ENCODE measurements around the gene IL17REL.

Gene IL17REL

DNA sequence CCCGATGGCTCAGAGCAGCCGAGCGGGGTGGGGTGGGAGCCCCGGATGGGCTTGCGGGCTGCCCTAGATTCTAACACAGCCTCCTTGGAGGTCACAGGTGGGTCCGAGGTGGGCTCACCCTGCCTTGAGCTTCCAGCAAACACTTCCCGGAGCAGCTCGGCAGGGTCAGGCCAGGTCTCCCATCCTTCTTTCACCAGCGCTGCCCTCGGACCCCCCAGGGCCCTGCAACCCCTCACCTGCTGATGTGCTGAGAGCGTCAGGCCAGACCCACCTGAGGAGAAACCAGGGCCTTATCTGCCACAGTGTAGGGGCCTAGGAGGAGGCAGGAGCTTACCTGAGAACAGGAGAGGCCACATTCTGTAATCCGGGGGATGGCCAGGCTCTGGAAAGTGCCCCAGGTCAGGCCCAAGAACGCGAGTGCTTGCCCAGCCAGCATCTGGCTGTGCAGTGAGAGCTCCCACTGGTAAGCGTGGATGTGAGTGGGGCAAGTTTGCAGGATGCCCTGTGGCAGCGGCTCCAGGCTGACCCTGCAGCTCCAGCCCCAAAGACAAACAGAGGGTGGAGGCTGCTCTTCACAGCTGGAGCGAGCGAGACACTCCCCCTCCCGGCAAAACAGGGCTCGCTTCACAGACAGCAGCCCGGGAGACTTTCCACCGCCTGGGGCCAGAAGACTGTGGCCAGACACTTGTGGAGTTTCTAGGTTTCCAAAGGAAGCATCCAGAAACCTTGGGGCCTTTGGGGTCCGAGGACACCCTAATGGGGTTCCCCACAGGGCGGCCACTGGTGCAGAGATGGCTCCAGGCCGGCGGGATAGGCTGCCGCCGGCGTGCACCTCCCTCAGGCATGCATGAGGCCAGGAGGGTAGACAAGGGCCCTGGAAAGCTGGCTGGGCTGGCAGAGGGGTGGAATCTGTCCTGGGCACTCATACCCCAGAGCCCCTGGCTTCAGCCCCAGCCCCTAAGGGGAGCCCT lies at the start of gene IL17REL:
Gene IL17REL, minus strand, starts transcription at position 555 of the 971 bp plus-strand sequence. Its CDS starts 119 bp downstream, at position 436.
- no peak for DNase-seq

DNA sequence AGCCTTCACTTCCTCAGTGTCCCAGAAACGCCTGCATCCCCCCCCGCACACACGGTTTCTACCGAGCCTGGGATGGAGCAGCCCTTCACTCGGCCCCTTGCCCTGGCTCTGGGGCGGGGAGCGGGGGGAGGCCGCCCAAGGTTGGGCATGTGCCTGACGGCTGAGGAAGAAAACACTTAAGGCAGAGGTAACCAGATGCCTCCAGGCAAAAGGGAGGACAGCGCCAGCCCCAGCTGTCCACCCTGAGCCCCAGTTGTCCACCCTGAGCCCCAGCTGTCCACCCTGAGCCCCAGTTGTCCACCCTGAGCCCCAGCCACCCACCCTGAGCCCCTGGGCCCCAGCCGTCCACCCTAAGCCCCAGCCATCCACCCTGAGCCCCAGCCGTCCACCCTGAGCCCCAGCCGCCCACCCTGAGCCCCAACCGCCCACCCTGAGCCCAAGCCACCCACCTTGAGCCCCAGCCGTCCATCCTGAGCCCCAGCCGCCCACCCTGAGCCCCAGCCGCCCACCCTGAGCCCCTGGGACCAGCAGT lies 49.3 kb upstream of the IL17REL start:
- no peak for DNase-seq

DNA sequence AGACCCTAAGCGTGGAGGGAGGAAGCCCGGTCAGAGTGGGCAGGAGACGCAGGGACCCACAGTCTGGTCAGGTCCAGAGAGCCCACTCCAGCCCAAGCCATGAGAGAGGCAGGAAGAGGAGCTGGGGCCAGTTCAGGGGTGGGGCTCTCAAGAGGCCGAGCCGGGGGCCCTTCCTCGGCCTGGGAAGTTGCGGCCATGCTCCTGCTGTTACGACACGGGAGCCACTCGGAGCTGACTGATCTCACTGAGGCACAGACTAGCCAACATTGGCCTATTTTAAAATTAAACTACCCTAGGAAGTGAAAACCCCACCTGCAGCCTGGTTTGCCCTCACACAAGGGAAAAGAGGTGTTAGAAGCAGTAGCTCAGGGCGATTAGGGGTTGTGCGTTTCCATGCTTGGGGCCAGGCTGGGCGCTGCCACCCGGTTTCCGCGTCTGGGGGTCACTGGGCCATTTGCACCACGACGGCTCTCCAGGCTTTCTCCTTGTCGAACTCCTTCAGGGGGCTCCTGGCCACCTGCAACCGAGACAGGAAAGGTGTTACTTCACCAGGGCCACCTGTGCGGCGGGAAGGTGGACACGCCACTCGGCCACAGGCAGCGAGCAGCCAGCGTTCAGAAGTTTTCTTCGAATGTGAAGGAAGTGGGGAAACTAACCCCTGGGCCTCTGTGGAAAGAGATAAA lies 48.7 kb upstream of the IL17REL start:
- no peak for DNase-seq

DNA sequence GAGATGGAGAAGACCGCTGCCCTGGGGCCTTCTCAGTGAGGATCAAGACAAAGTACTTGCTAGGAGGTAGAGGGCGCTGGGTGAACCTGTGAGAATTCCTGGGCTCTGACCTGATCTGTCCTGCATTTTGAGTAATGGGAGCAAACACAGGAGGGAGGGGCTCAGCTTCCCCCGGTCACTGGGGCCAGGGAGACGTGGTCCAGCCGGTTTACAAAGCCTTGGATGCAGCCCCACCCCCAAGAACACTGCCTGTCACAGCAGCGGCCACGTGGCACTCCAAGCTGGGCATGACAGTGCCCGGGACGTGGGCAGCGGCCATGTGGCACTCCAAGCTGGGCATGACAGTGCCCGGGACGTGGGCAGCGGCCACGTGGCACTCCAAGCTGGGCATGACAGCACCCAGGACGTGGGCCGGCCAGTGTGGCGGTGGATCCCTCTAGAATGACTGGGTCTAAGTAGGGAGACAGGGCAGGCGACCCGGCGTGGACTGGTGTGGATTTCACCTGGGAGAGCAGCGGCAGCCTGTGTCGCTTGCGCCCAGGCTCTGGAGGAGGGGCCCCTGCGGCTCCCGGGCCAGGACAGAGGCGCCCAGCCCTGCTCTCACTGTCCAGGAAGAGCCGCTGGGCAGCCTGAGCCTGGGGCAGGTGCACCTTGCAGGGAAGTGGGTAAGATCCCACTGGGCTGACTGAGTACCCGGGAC lies 48.0 kb upstream of the IL17REL start:
- DNase-seq, result no peak

DNA sequence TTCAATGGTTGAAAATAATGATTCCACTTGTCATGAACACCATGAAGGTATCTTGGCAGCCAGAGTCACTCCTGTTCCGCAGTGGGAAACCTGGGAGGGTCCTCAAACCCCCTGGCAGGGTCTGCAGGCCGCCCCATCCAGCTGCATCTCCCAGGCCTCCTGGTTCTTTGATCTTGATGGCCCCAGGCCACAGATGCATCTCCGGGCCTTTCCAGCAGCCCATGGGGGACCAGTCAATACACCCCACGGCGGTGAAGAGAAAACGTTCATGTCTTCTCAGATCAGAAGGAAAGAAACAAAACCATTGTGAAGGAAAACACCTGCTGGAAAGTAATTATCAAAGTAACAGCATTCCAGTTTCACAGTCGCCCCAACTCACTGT lies 47.3 kb upstream of the IL17REL start:
- no peak for DNase-seq

DNA sequence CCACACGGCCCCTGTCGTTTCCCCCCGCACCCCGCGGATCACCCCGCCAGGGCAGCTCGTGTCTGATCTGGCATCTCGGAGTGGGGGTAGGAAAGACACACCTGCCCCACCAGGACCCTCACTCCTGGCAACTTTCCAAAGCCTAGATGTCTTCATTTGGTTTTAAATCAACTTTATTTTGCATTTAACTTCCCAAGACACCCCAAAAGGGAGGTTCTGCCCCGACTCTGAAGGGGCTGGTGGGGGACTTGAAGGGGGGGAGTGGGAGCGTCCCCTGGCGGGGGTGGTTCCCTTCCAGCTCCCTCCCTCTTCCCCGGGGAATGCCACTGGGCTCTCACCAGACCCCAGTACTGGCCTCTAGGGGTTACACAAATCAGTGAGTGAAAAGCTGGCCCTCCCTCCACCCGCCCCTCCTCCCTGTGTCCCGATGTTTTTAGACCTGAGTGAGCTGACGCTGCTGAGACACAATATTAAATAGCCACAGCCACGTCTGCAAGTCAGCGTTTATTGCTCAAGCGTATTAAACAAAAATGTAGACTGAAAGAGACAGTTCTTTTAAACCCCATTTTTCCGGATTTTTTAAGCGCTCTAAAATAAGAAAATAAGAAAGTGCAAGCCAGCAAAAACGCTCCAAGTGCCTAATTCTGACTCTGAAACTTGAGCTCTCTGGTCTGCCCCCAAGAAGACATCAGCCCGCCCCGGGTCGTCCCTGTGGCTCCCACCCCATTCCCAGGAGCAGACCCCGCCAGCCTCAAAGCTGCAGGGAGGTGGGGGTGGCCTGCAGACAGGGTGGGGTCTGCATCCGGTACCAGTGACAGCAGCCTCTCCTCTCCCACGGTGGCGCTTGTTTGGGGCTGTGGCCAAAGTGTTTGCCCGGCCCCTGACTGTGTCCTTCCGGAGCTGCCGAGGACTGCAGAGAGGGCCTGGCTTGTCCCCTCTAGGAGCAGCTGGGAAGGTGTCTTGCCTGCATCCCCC lies 46.6 kb upstream of the IL17REL start:
- no peak for DNase-seq

DNA sequence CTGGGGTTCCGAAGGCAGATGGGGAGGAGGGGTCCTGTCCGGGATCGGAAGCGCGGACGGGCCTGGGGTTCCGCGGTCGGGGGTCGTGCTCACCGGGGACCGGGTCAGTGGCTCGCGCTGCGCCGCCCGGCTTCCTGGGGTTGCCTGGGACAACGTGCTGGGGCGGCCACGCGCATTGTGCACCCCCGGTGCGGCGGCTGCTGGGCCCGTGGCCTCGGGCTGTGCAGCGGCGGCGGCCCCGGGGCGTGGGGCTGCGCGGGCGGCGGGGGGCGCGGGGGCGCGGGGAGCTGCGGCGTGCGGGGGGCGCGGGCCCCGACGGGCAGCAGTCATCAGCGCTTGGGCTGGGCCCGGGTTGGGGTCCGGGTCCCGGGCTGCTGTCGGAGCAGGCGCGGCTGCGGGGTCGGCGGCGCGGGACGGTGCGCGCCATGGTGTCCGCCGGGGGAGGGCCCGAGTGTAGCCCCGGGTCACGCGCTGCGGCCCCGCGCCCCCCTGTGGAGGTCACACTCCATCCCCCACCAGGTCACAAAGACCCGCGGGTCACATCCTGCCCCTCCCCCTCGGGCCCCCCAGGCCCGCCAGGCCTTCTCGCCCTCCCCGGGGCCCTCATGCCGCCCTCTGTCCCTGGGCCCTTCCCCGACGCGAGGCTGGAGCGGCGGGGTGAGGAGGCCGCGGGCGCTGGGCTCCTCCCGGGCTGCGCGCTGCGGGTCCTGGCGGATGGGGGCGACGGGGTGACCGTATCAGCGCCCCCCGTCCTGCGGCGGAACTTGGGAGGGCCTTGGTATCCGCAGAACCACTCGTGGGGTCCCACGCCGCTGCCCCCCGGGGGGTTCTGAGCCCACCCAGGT lies 45.7 kb upstream of the IL17REL start, which contains the start of gene TTLL8:
Gene TTLL8, minus strand, starts transcription at position 238 of the 845 bp plus-strand sequence.
- DNase-seq, result no peak

DNA sequence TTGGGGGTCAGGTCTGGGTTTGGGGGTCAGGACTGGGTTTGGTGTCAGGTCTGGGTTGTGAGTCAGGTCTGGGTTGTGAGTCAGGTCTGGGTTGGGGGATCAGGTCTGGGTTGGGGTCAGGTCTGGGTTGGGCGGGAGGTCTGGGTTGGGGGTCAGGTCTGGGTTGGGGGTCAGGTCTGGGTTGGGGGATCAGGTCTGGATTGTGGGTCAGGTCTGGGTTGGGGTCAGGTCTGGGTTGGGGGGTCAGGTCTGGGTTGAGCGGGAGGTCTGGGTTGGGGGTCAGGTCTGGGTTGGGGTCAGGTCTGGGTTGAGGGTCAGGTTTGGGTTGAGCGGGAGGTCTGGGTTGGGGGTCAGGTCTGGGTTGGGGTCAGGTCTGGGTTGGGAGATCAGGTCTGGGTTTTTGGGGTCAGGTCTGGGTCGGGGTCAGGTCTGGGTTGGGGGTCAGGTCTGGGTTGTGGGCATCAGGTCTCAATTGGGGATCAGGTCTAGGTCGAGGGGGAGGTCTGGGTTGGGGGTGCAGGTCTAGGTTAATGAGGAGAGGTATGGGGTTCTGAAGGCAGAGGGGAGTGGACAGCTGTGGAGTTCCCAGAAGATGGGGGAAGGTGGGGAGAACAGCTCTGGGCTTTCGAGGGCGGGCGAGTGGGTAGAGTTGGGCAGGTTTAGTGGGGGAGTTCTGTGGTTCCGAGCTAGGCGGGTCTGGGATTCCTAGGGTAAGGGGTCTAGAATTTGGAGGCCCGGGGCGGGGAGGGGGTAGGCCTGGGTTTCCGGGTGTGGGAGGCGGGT lies 44.9 kb upstream of the IL17REL start:
- no peak for DNase-seq

DNA sequence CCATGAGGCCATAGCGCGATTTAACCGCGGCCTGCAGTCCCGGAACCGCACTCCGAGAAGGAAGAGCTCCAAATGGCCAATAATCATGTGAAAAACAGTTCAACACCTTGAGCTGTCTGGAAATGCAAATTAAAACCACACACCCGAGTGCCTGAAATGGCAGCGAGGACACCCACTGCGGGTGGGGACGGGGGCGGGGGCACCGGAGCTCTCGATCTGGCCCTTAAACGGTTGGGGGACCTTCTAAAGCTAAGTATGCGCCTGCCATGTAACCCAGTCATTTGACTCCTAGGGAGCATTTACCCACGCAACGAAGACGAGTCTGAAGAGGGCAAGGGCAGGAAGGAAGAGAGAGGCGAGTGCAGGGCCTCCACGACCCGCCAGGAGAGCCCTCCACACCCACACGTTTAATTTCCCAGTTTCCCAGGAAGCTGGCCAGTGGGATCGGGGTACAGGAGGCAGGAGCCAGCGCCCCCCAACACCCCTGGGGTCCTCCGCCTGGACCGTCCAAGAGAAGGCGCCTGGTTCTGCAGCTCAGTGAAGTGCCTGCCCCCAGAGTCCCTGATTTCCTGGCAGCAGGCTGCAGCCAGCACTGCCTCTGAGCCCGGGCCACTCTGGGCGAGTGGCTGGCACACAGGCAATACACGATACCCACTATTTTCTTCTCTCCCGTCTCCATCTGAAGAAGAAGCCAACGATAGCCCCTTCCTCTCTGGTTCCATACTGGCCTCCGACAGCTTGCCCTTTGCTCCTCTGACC lies 43.8 kb upstream of the IL17REL start:
- DNase-seq, result no peak

DNA sequence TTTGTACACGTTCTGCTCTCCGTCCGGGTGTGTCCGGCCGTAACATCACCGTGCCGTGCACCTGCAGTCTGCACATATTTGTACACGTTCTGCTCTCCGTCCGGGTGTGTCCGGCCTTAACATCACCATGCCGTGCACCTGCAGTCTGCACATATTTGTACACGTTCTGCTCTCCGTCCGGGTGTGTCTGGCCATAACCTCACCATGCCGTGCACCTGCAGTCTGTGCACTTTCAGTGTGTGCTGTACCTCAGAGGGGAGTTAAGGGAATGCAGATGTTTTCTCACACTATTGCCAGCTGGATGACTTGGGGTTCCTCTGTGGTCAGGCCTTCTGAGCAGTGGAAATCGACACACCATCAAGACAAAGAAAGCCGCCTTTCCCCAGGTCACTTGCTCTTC lies 41.3 kb upstream of the IL17REL start:
- DNase-seq, result no peak

DNA sequence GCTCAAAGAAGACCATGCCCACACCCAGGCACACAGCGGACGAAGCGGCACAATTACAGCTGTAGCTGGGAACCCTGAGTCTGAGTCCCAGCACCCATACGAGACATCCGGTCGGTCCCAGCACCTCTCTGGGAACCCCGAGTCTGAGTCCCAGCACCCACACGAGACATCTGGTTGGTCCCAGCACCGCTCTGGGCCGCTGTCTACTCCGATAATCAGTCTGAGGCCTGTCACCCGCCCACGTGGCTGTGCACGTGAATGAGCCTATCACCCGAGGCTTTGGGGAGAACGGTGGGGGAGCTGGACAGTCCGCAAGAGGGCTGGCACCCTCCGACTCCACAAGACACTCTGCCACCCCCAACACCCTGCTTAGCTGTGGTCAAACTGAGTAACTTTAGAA lies 39.4 kb upstream of the IL17REL start:
- no peak for DNase-seq

DNA sequence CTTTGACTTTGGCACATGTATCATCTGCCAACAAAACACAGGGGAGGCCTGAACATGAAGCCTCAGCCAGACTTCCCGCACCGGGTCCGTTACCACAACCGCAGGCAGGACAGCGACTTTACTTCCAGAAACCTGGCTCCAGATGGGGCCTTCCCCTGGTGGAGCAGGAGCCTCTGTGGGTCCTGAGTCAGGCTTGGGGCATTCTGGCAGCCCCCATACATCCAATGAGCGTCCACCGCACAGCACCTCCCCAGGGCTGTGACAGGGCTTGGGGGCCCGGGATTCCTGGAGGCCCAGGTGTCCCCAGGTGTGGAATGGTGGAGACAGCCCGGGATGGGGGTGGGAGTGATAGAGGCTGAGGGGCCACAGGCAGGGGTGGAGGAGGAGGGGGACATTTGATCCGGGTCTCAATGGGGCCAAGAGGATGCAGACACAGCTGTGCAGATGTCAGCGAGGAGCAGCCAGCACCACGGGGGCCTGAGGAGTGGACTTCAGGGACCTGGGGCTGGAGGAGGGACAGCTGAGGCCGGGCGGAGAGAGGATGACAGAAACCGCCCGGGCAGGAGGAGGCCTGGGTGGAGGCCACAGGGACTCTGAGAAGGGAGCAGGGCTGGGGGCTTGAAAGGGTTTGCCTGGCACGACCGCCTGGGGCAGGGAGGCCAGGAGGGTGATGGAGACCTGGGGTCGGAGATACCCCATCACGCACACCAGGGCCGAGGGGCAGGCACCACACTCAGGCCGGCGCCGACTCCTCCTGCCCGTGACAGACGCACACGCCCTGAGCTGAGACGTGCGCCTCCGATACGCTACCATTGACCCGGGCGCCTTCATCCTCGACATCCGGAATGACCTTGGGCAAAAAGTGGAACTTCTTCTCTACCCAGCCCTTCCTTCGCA lies 37.0 kb upstream of the IL17REL start:
- no peak for DNase-seq

DNA sequence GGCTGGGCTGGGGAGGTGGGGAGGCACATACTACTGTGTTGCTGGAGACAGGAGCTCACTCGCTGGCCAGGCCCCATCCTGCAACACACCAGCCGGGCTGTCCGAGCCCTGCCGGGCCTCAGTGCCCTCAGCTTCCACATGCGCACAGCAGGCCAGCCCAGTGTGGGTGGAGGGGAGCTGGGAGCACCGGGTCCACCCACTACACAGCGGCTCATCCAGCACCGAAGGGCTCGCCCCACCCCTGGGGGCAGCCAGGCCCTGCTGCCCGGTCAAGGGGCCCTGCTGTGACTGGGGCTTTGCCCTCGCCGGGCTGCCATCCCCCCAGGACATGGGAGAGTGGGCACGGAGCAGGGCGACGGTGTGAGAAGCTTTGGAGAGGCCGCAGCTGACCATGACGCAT lies 36.3 kb upstream of the IL17REL start:
- no peak for DNase-seq

DNA sequence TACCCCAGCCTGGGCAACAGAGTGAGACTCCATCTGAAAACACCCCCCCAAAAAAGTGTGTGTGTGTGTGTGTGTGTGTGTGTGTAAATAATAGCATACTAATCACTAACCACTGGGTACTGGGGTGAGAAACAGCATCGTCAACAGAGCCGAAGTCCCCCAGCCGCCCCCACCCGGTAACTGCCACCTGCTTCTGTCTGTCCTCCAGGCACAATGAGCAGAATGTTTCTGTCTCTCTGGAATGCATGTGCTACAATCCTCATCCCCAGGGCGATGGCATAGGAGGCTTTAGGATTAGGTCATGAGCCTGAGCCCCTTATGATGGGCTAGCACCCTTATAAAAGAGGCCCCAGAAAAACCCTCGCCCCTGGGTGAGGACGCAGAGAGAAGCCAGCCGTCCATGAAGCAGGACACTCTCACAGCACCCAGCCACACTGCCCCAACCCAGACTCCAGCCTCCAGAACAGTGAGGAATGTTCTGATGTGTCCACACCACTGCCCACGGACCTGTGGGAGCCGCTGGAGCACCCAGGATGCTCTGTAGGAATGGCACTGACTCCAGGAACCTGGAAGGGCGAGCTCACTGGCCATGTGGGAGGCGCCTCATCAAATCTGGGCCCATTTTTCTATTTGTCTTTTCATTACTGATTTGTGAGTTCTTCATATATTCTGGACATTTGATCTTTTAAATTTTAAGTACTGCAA lies 35.6 kb upstream of the IL17REL start:
- DNase-seq, result no peak

DNA sequence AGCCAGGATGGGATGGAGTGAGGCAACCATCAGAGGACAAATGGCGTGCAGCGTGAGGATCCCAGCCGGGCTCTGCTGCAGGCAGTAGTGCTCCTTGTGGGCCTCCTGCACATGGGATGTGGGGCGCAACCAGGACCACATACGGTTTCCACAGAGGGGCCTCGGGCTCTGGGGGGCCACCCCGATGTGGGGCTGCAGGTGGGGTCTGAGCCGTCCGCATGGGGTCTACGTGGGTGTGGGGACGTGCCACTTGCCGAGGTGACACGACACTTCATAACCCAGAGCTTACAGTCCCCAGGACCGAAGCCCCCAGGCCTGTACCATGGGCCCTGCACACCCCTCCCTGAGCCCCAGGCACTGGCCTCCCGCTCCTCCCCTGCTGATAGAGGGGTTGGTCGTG lies 34.8 kb upstream of the IL17REL start:
- no peak for DNase-seq

DNA sequence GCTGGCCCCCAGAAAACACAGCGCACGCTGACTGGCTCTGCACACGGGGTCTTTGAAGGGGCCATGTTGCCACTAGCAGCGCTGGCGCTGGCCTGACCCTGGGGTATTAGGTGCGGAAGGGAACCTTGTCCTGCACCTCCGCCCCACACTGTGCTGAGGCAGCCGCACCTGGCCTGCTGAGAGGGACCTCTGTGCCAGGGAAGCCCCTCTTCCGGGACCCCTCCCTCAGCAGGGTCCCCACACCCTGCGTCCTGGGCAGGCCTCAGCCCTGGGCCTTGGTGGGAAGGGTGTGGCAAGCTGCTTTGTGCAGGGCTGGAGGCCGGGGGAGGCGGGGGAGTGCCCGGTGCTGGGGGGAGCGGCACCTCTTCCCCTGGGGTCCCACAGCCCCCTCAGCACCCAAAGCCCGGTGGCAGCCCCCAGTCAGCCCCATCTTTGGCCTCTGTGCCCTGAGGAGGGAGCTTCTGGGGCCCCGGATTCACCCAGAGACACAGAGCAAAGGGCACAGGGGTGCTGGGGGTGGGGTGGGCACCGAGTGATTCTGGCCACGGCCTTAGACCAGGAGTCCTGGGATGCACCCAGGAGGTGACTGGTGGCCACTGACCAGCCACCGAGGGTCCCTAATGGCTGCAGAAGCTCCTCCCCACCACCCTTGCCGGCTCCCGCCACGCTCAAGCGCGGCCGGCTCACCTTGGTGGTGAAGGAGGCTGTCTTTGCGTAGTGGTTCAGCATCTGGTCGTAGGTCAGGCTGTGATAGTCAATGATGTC lies 34.1 kb upstream of the IL17REL start:
- DNase-seq, result no peak

DNA sequence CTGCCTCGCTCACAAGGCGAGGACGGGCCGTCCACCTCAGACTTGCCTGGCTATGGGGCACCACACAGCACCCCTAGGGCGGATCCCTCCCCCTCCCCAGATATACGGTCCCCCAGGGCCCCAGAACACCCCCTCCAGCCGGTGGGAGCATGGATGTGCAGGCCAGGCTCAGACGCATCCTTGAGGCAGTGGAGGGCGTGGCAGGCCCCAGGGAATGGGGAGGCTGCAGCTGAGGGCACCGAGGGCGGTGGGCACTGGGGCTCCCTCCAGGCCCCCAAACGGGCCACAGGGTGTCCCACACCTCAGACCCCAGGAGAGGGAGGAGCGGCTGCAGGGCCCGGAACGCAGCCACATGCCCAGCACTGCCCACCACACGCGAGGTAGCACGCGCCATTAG lies 33.5 kb upstream of the IL17REL start:
- no peak for DNase-seq
